Transverse colon (tissue), 4 donors: ENCODE data around the gene INPP5K.

Source experiments
- CTCF ChIP-seq, 5 experiments: fragments of 200-600 bp in 3 of 5; fragments of 450-650 bp in 2 of 5; sonication (generic) in 3 of 5; IDR thresholded peaks; 1 replicate in 2 of 5; 2 replicates in 3 of 5; pipeline ENCODE4 v1.5.1; 2016 to 2017; ENCODE audit warnings: antibody characterized with exemption in 5 of 5, inconsistent platforms in 3 of 5, mild to moderate bottlenecking in 2 of 5, moderate library complexity in 1 of 5
- EP300 ChIP-seq: sonication (generic); formaldehyde crosslinking; IDR thresholded peaks from one replicate; pipeline ENCODE4 v1.6.1; 2017; ENCODE audit warnings: antibody characterized with exemption, low read depth
- POLR2A ChIP-seq: fragments of 450-650 bp; IDR thresholded peaks from one replicate; pipeline ENCODE4 v1.6.1; 2016; ENCODE audit warnings: antibody characterized with exemption, mild to moderate bottlenecking, moderate library complexity
- POLR2AphosphoS5 ChIP-seq, 3 donors: sonication (generic); formaldehyde crosslinking; IDR thresholded peaks; one replicate each; pipeline ENCODE4 v1.6.1; 2016; ENCODE audit warnings: antibody characterized with exemption in 3 of 3

GRCh38 chr17:1473841-1474240 is 42.6 kb downstream of the INPP5K start:
- TF ChIP-seq POLR2AphosphoS5 (IDR thresholded peaks at IDR 0.05) (no peak), CTCF (IDR thresholded peaks at IDR 0.05) (no peak), EP300 (no peak), POLR2A (no peak)
